GM19099 (cell line): Measurements from ENCODE around the gene SMAP2.

ENCODE experiments used
- POLR2A ChIP-seq: IDR thresholded peaks from 3 replicates; pipeline ENCODE4 v1.6.1; 2011; ENCODE audit warnings: low read depth; ENCODE audit not compliant: insufficient read length; ENCODE audit errors: extremely low read depth

Gene SMAP2

DNA sequence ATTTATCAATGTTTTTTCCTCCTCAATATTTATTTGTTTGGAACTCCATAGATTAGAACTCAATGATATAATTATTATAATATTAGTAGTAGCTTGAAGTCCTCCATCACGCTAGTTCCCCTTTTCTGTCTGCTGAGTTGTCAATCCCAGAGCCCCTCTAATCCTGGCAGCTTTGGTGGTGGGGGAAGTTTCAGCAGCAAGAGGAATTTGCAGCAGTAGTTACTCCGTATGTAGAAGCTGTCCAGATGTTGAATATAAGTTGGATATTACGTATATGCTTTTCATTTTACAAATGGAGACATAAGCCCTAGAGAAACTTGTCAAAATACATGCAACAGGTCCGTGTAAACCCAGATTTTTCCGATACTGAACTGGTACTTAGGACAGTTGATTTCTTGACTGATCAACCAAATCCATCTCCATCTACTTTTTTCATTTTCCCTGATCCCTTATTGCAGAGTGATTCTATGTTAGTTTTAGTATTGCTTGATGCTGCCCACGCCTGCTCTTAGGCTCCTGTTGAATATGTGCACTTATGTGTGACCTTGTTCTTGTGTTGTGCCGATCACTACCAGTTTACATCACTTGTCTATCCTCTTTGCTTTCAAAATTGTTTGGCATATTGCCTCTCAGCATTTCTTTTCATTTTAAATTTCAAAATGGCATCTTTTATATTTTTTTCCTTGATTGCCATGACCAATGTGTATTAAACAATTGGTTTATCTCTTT is 28.1 kb downstream of the SMAP2 start:
- TF ChIP-seq POLR2A: no peak

DNA sequence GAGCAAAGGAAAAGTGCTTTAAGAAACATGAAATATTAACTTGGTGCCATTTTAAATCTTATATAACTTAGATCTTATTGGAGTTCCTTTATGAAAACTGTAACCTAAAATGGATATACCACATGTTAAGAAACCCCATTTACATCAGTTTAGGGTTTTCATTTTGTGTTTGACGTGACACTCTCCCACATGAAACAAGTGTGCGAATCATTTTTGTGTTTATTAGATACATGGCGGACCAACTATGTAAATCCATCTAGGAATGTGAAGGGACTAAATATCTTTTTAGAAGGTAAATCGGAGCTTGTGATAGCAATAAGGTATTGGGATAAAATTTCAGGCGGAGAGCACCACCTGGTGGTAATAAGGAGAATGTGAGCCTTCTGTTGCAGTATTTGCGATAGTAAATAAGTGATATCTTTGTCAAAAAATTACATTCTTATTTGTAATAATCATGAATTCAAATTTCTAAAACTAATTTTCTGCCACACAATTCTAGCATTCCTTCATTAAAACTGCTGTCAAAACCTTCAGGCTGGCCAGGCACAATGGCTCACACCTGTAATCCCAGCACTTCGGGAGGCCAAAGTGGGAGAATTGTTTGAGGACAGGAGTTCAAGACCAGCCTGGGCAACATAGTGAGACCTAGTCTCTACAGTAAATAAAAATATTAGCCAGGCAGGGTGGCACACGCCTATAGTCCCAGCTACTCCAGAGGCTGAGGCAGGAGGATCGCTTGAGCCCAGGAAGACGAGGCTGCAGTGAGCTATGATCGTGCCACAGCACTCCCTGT is 31.3 kb downstream of the SMAP2 start:
- no peak for TF ChIP-seq POLR2A

DNA sequence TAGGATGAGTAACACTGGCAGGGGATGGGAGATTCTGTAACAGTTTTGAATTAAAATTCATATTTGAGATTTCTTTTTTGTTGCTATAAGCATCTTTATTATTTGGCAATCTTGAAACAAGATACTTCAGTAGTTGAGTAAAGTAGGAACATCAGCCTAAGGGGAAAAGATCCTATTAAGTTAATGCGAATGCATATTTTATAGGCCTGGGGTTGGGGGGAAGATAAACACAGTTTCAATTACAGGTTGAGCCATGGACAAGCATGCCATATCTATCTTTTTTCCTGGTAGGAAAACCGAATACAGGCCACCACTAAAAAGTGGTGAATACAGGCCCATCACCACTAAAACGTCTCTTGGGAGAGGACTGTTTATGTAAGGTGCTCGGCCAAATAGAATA is 32.3 kb downstream of the SMAP2 start:
- TF ChIP-seq POLR2A: no peak

DNA sequence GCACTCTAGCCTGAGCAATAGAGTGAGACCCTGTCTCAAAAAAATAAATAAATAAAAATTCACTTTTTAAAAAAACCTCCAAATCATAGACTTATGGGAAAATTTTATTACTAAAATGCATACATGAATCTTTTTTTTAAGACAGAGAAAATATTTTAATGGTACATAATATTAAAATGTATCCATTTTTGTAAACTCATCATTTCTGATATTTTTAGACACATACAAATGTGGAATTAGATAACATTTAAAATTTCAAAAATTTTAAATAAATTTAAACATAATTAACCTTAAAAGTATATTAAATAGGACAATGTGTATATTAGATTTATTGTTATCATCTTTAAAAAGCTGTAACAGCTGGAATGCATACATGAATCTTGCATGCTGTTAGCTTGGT is 33.9 kb downstream of the SMAP2 start:
- no peak for TF ChIP-seq POLR2A

DNA sequence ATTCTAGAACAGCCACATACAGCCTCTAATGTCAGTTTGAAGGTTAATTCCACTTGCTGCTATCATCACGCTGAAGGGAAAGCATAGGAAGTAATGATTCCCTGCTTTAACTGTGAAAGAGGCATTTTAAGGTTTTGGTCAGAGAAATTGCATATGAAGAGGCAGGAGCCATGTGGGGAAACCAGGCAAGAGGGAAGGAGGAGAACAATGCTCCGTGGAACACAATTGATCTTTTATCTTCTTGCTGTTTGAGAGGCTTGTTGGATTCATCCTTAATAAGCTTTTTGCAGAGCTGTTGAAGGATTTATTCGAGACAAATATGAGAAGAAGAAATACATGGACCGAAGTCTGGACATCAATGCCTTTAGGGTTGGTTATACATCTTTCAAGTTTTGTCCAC is 35.9 kb downstream of the SMAP2 start:
- TF ChIP-seq POLR2A: no peak

DNA sequence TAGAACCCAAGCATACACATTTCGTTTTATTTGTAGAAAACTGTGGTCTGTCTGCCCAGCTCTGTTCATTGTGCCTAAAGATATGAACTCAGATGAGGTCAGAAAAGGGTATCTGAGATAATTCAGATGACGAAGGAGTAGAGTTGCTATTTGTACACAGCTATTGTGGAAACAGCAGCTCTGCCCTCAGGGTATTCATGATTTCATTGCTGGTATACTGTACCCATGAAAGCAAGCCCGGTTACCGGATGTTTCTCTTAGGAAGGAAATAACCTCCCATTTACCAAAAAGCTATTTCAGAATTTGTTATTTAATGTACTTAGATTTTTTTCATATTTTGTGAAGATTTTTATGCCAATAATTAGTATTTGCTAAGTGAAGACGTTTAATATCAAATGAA is 37.8 kb downstream of the SMAP2 start:
- no peak for TF ChIP-seq POLR2A

DNA sequence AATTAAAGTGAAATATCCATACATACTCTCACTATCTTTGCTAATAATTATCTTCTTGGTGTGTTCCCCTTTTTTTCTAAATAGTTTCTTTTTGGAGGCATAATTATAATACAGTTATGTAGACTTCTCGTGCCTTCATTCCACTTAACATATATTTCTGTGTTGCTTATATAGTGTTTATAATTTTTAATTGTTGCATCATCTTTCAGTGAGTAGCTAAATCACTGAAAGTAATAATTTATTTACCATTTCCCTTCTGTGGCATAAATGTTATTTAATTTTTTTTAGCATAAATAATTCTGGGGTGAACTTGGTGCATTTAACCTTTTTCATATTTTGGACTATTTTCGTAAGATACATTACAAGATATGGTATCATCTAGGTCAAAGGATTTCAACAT is 38.3 kb downstream of the SMAP2 start:
- no peak for TF ChIP-seq POLR2A

DNA sequence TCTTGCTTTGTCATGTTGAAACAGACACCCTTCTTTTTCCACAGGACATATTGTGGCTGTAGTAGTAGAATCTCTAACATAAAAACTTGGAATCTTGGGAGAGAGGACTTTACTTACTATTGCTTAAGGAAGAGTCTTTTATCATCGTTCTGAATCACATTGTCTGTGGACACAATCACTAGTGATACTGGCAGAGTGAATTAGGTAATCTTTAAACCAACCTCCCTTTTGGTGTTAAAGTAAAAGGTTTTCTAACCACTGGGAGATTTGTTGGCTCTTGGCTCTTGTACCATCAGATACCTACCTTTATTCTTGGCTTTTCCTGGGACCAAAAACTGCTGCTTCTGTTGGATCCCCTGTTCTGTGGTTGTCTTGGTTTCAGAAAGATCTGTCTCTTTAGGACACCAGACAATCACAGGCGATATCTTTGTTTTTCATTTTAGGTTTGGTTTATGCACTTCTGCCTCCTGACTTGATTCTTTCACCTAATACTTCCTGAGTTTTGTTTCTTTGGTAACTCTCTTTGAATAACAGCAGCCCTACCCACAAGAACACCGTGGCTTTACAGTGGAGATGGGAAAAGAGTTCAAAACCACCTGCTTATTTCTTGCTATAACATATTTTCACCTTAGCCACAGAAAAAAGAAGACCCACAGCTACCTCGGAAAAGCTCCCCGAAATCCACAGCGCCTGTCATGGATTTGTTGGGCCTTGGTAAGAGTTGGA is 40.2 kb downstream of the SMAP2 start:
- no peak for TF ChIP-seq POLR2A

DNA sequence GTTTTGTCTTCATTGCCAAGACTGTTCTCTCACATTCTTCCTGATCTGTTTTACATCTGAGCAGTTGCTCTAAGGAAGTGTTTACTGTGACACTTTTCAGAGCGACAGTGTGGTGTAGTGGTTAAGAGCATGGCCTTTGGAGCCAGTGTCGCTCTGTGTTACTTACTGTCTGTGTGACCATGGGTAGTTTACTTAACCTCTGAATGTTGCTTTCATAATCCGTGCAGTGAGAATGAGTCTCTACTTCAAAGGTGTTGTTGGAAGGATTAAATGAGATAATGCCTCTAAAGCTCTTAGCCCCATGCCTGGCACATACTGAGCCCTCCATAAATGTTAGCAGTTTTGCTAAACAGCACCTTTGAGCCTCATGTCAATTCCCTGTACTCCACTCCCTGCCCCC is 40.8 kb downstream of the SMAP2 start:
- TF ChIP-seq POLR2A: no peak

DNA sequence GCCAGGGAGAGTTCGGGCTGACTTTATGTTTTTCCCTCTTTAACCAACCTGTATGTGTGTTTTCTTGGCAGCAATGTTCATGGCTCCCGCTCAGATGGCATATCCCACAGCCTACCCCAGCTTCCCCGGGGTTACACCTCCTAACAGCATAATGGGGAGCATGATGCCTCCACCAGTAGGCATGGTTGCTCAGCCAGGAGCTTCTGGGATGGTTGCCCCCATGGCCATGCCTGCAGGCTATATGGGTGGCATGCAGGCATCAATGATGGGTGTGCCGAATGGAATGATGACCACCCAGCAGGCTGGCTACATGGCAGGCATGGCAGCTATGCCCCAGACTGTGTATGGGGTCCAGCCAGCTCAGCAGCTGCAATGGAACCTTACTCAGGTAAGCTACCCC is 43.2 kb downstream of the SMAP2 start:
- TF ChIP-seq POLR2A: no peak

DNA sequence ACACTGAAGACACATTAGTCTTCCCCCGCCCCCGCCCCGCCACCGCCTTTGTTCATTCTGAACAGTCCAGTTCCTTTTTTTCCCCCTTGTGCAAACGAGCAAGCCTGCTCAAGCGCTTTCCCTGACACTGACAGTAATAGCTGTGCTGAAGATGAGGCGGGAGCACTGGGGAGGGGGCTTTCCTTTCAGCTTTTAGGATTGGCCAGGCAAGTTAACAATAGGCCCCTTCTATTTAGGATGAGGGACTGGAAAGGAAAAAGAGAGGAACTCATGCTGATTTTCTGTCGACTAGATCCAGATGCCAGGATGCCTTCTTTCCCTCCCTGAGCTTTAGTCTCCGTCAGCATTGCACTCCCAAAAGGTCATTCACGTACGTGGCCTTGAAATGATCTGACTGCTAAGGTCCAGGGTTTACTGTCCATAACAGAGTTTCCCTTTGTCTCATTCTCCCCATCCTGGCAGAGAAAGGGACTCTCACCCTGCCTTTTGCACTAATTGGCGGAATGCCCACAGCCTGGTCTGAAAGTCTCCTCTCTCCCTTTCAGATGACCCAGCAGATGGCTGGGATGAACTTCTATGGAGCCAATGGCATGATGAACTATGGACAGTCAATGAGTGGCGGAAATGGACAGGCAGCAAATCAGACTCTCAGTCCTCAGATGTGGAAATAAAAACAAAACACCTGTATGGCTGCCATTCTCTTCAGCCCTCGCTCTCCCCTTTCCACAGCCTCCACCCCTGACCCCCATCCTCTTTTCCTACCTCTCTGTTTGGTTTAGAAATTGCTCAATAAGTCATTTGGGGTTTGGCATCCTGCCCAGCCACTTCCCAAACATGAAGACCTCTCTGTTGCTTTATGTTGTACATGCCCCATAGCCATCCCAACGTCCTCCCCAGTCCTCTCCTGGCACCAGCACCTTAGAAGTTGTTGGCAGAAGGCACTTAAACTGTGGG is 48.2 kb downstream of the SMAP2 start:
- TF ChIP-seq POLR2A: no peak

DNA sequence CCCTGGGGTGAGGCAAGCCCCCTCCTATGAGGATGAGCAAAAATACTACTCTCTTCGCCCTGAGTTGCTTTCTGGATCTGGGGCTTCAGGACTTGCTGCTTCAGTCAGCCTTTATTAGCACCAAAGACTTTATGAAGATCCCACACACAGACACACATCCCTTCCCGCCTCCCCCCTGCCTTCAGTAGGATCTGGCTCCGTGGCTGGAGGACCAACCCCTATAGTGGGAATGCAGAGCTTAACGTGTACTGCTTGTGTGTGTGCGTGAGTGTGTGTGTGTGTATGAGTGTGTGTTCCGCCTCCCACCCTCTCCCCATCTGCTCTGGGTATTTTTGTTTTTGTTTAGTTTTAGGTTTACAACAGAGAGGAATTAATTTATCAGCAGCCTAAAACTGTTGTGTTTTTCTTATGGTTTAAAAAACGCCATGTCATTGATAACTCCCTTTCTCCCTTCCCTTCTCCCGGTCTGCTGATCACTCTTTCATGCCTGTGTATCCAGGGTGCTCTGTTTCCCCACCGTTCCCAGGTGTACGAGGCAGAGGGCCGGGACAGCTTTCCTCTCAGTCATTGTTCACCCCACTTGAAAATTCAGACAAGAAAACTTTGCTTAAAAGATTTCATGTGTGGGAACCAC is 49.2 kb downstream of the SMAP2 start:
- TF ChIP-seq POLR2A: no peak

DNA sequence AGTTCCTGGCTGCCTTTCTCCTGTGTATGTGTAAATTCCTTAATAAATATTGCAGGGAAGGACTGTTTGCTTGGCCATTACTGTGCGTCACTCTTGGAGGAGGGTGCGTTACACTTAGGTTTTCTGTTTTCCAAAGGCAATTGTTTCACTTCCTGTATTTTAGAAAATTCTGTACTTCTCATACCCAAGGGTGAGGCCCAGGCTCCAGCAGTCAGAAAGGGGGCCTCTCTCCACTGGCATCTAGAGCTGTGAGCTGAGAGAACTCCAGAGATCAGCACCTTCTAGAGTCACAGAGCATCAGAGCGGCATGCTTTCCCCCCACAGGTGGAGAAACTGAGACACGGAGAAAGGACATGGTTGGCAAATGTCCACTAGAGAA is 49.7 kb downstream of the SMAP2 start:
- TF ChIP-seq POLR2A: no peak

DNA sequence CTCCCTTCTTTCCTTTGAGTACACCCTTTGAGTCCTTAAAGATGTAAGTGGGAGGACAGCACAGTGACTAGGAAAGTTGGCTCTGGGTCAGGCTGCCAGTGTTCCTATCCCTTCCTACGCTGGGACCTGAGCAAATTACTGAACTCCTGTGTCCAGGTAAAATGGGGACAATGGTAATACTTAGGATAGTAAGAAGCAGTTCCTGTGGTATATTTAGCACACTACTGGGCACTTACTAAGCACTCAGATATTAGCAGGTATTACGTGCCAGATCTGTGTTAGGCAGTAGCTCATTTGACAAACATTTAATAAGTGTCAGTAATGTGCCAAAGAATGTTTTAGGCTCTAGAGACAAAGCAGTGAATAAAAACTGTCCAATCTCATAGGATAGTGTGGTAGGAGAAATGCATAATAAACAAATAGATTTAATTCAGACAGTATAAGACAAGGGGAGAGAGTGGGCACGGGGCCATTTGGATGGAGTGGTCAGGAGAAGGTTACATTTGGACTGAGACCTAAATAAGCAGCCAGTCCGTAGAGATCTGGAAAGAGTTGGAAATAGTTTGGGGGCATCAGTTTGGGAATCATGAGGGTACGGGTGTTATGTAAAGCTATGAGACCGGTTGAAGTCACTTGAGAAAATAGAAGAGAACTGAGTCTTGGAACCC is 50.6 kb downstream of the SMAP2 start:
- no peak for TF ChIP-seq POLR2A
